A673 (cell line): ENCODE measurements around the gene NCAPD2. TPM values are rescaled to one million over a fixed set of nuclear protein-coding genes. Genes with fewer than 3 reads are reported as not detected.

ENCODE experiments used
- BruUV-seq: library from RNA; stranded (reverse); fragments of 400-500 nt; replicated peaks from 2 replicates; lab custom pipeline; 2021; lab: Mats Ljungman, UMichigan
- CTCF ChIA-PET: fragments of 300-600 bp; sonication (Branson Sonifier 250); formaldehyde crosslinking; loops from one replicate; lab custom pipeline; 2022; ENCODE audit warnings: antibody characterized with exemption; lab: Charles Lee
- POLR2A ChIA-PET: fragments of 300-600 bp; sonication (Branson Sonifier 250); formaldehyde crosslinking; loops from one replicate; lab custom pipeline; 2022; ENCODE audit warnings: antibody characterized with exemption; ENCODE audit not compliant: low non-redundant PET; lab: Charles Lee
- DNase-seq: peaks from one replicate; pipeline ENCODE4 v3.0.0-alpha.2; 2015; ENCODE audit warnings: low spot score
- H3K27ac ChIP-seq: fragments of 200-600 bp; sonication (generic); 2 replicates; pipeline ENCODE4 v1.5.1; 2016; ENCODE audit warnings: mixed run types, low read depth, mild to moderate bottlenecking, mixed read lengths, antibody characterized with exemption, low read length; ENCODE audit not compliant: poor library complexity, severe bottlenecking
- H3K27me3 ChIP-seq: fragments of 200-600 bp; sonication (generic); replicated peaks from 2 replicates; pipeline ENCODE4 v1.6.1; 2017; ENCODE audit warnings: mixed run types, low read depth, mild to moderate bottlenecking, mixed read lengths, antibody characterized with exemption, low read length; ENCODE audit not compliant: insufficient read depth, poor library complexity
- H3K36me3 ChIP-seq: fragments of 200-600 bp; sonication (generic); 2 replicates; pipeline ENCODE4 v1.6.1; 2016; ENCODE audit warnings: mixed run types, mild to moderate bottlenecking, mixed read lengths, antibody characterized with exemption, low read length; ENCODE audit not compliant: insufficient read depth, poor library complexity, severe bottlenecking
- H3K4me1 ChIP-seq: fragments of 200-600 bp; sonication (generic); 2 replicates; pipeline ENCODE4 v1.6.1; 2017; ENCODE audit warnings: mixed run types, mild to moderate bottlenecking, mixed read lengths, antibody characterized with exemption, low read length; ENCODE audit not compliant: insufficient read depth, poor library complexity, severe bottlenecking
- H3K4me3 ChIP-seq: fragments of 200-600 bp; sonication (generic); 2 replicates; pipeline ENCODE4 v1.5.1; 2016; ENCODE audit warnings: low read depth, mixed run types, mild to moderate bottlenecking, mixed read lengths, low read length; ENCODE audit not compliant: poor library complexity, severe bottlenecking
- H3K9me3 ChIP-seq: fragments of 200-600 bp; sonication (generic); 2 replicates; pipeline ENCODE4 v1.6.1; 2016; ENCODE audit warnings: mixed run types, low read depth, mild to moderate bottlenecking, mixed read lengths, antibody characterized with exemption, low read length; ENCODE audit not compliant: poor library complexity, severe bottlenecking
- CTCF ChIP-seq: fragments of 300-800, 200-600 bp; sonication (generic); conservative IDR thresholded peaks from 2 replicates; pipeline ENCODE4 v1.5.1; 2017; ENCODE audit warnings: low read depth, mild to moderate bottlenecking, antibody characterized with exemption, low read length, moderate library complexity, mixed read lengths
- EZH2 ChIP-seq: fragments of 200-600 bp; sonication (generic); IDR thresholded peaks from 2 replicates; pipeline ENCODE4 v1.6.1; 2017; ENCODE audit warnings: borderline replicate concordance, low read depth, mild to moderate bottlenecking, mixed read lengths, antibody characterized with exemption, low read length; ENCODE audit not compliant: poor library complexity, severe bottlenecking
- intact Hi-C: fragments of 100-400 bp; cut with micrococcal nuclease; formaldehyde crosslinking; loops from one replicate; pipeline ENCODE4 v1.10.0; 2022; ENCODE audit not compliant: unreplicated experiment
- total RNA-seq: library from RNA; stranded (reverse); gene quantifications from 2 replicates; pipeline ENCODE4 v1.2.3, GENCODE V29; 2021

NCAPD2 gene
- total RNA-seq, 1 experiment from 2014 or later = 125 TPM

GRCh38 chr12:6520186-6520585, 26.3 kb downstream of the NCAPD2 start:
- Histone ChIP-seq H3K4me3 (no peak overlapping the region), H3K9me3 (no peaks in the 10 kb centered on the region), H3K27me3 (no peaks in the 10 kb centered on the region), H3K27ac (no peak overlapping the region), H3K36me3 (peaks cover 97% of the 10 kb centered on the region), H3K4me1 (no peaks in the 10 kb centered on the region)
- no TSS peak for BruUV-seq
- no peak for DNase-seq
- ChIA-PET POLR2A (no interaction called here), CTCF (interaction anchor here (0.5 kb wide), 1 partner anchor 20 kb away, joined by 7 read pairs; no protein-coding TSS in a partner anchor)
- no peak for TF ChIP-seq CTCF
- TF ChIP-seq EZH2 = no peak
- intact Hi-C loops = no loop called here

- TF ChIP-seq EZH2 (no peak), CTCF (no peak)
- ChIA-PET POLR2A (no interaction called here), CTCF (no interaction called here)
- Histone ChIP-seq H3K36me3 (peaks cover 98% of the 10 kb centered on the region), H3K27ac (no peak overlapping the region), H3K4me1 (no peaks in the 10 kb centered on the region), H3K4me3 (no peak overlapping the region), H3K9me3 (no peaks in the 10 kb centered on the region), H3K27me3 (no peaks in the 10 kb centered on the region)
- intact Hi-C loops = no loop called here
- no TSS peak for BruUV-seq
- DNase-seq = no peak
Measured at GRCh38 chr12:6522193-6522592, 28.3 kb downstream of the NCAPD2 start.

GRCh38 chr12:6523708-6524107, 29.8 kb downstream of the NCAPD2 start:
- H3K36me3 ChIP-seq = peaks cover 98% of the 10 kb centered on the region
- no peak overlapping the region for H3K4me3 ChIP-seq
- ChIA-PET CTCF (no interaction called here), POLR2A (no interaction called here)
- intact Hi-C loops = no loop called here
- no peaks in the 10 kb centered on the region for H3K4me1 ChIP-seq
- H3K27me3 ChIP-seq = no peaks in the 10 kb centered on the region
- BruUV-seq = no TSS peak
- H3K9me3 ChIP-seq = no peaks in the 10 kb centered on the region
- TF ChIP-seq EZH2 (no peak), CTCF (no peak)
- H3K27ac ChIP-seq = no peak overlapping the region
- no peak for DNase-seq
